Measurements from ENCODE around the gene OR52N4.
"Not testable (repeated sequence)": the region's sequence is repeated elsewhere in the genome, so short reads cannot be mapped to it uniquely, and the experiment has no call there.

OR52N4 gene

DNA sequence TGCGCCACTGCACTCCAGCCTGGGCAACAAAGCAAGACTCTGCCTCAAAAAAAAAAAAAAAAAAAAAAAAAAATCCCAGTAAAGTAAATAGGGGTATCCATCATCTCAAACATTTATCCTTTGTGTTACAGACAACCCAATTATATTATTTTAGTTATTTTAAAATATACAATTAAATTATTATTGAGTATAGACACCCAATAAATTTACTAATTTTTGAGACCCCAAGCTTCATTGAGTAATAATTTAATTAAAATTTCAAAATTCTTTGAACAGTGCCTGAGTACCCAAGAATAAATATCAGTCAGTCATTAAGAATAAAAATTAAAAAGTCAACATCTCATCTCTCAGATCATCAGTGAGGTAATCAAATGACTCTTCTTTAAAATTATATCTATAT, at the start of gene OR52N4:
OR52N4 (plus strand) TSS at position 301 of the 400 bp plus-strand sequence. CDS start 498 bp downstream, outside the sequence.
- in situ Hi-C loops (cut with HindIII; ENCODE audit: low sequenced_read_pairs), result no loop called here

DNA sequence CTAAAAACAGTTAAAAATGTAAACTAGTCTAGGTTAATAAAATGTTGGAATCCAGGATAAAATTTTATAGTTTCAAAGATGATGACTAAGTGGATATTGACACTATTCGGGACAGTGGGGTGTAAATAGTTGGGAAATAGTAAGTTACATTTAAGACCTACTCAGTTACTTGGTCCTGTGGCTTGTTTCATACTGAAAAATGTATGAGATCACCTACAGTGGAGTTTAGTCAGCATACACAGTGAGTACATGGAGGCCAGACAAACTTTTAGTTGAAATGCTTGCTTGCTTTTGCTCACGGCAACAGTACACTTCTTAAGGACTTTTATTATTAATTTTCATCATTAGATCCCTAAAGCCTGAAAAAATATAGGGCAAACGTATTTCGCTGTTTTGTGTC, 48.4 kb upstream of the OR52N4 start:
- in situ Hi-C loops (cut with HindIII; ENCODE audit: low sequenced_read_pairs), result no loop called here

DNA sequence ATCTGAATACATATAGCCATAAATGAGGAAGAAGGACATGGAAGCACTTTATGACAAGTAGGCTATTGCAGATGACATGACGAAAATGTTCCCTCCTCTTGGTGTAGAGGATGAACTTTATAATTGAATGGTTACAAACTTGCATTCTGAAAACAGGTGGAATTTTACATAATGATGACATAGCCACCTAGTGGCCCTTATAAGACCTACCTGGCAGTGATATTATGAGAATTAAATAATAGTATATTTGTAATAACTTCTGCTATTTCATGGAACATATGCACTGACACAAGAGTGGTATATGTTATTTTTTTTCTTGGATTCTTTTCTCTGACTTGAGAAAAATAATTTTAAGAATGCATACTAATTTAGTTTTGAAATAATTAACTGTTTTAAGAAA, 41.5 kb upstream of the OR52N4 start:
- in situ Hi-C loops (cut with HindIII; ENCODE audit: low sequenced_read_pairs), result no loop called here

DNA sequence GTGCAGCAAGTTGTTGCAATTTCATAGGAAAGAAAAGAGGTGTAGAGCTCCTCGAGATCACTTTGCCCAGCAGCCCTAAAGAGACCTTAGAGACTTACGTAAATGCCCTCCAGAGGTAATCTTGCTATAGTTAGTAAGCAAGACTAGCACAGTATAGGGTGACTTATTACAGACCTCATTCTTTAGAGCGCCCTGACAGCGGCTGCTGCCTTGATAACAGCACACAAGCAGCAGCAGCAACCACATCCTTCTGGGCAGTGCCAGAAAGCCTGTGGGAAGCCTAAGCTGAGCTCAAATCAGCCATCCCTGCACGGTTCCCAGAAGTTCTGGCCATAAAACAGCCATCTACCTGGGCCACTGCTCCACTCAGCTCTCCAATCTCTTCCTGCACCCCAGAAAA, 40.3 kb upstream of the OR52N4 start:
- in situ Hi-C loops (cut with HindIII; ENCODE audit: low sequenced_read_pairs), result no loop called here

DNA sequence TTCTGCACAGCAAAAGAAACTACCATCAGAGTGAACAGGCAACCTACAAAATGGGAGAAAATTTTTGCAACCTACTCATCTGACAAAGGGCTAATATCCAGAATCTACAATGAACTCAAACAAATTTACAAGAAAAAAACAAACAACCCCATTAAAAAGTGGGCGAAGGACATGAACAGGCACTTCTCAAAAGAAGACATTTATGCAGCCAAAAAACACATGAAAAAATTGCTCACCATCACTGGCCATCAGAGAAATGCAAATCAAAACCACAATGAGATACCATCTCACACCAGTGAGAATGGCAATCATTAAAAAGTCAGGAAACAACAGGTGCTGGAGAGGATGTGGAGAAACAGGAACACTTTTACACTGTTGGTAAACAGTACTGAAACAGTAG, 37.5 kb upstream of the OR52N4 start:
- in situ Hi-C loops (cut with HindIII; ENCODE audit: low sequenced_read_pairs), result not testable (repeated sequence)

DNA sequence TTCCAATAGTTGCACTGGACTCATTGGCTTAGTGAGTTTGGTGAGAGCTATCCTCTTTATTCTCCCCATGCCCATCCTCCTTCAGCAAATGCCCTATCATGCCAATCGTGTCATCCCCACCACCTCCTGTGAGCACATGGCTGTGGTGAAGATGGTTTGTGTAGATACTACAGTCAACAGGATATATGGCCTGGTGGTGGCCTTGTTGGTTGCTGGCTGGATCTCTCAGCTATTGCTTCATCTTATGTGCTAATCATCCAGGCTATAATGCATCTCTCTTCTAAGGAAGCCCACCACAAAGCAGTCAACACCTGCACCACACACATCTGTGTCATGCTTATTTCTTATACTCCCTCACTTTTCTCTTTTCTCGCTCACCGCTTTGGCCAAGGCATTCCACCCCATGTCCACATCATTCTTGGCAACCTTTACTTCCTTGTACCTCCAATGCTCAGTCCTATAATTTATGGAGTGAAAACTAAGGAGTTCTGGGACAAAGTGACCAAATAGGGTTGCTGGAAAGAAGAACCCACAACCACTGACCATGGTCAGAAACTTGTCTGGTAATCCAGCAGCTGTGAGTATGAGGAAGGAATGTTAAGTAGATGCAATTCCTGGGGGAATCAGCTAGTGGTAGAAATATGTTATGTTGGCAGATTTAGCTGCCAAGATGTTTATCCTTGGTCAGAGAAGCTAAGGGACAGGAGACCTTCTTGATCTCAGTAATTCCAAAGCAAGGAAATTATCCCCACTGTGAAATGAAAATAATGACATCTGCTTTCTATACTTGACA, 34.1 kb upstream of the OR52N4 start:
- in situ Hi-C loops (cut with HindIII; ENCODE audit: low sequenced_read_pairs), result no loop called here

DNA sequence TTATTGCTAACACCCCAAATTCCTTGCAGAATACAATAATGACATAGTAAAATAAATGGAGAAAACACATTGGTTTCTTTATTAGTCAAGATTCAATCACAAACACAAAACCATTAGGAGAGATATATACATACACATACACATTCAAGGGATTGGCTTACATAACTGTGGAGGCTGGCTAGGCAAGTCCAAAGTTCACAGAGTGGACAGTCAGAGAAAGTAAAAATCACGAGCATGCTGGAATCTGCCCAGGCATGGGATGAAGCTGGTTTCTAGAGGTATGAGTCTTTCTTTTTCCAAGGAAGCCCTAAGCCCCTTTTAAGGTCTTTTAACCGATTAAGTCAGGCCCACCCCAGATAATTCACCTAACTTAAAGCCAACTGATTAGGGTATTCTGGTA, 31.4 kb upstream of the OR52N4 start:
- in situ Hi-C loops (cut with HindIII; ENCODE audit: low sequenced_read_pairs), result no loop called here

DNA sequence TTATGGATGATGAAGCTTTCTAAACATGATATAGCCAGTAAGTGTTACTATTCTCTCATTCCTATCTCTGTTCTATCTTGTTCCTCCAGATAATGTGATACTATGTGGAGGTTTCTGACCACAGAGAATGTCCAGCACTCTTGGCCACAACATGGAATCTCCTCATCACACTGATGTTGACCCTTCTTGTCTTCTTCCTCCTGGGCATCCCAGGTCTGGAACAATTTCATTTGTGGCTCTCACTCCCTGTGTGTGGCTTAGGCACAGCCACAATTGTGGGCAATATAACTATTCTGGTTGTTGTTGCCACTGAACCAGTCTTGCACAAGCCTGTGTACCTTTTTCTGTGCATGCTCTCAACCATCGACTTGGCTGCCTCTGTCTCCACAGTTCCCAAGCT, 27.7 kb upstream of the OR52N4 start:
- in situ Hi-C loops (cut with HindIII; ENCODE audit: low sequenced_read_pairs), result no loop called here

DNA sequence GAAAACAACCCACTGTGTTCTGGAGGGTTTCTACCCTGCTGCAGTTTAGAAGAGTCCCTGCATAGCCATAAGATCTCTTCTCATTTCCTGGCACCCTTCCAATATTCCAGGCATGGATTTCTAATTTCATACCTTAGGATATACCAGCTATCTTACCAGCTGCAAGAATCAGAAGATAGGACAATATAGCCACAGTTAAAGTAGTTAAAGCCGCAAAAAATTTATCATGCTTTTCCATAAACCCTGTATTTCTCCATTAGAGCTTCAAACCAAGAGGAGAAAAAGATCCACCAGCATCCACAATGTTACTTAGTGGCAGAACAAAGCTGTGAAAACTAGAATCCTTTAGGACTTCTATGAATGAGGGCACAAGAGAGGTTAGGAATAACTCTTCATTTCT, 26.4 kb upstream of the OR52N4 start:
- in situ Hi-C loops (cut with HindIII; ENCODE audit: low sequenced_read_pairs), result no loop called here

DNA sequence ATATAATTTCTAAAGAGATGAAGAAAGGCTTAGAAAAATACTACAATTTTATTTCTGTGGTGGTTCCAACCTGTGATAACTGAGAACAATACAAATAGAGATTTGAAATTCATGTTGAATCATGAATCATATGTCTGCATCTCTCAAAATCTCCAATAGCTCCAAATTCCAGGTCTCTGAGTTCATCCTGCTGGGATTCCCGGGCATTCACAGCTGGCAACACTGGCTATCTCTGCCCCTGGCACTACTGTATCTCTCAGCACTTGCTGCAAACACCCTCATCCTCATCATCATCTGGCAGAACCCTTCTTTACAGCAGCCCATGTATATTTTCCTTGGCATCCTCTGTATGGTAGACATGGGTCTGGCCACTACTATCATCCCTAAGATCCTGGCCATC, 17.6 kb upstream of the OR52N4 start, which contains the start of gene OR56B1:
OR56B1 (plus strand) TSS at position 53 of the 400 bp plus-strand sequence; CDS start at position 122, 69 bp downstream.
- in situ Hi-C loops (cut with HindIII; ENCODE audit: low sequenced_read_pairs), result no loop called here

DNA sequence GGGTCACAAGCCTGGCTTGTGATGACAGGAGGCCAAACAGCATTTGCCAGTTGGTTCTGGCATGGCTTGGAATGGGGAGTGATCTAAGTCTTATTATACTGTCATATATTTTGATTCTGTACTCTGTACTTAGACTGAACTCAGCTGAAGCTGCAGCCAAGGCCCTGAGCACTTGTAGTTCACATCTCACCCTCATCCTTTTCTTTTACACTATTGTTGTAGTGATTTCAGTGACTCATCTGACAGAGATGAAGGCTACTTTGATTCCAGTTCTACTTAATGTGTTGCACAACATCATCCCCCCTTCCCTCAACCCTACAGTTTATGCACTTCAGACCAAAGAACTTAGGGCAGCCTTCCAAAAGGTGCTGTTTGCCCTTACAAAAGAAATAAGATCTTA, 17.0 kb upstream of the OR52N4 start:
- in situ Hi-C loops (cut with HindIII; ENCODE audit: low sequenced_read_pairs), result no loop called here

DNA sequence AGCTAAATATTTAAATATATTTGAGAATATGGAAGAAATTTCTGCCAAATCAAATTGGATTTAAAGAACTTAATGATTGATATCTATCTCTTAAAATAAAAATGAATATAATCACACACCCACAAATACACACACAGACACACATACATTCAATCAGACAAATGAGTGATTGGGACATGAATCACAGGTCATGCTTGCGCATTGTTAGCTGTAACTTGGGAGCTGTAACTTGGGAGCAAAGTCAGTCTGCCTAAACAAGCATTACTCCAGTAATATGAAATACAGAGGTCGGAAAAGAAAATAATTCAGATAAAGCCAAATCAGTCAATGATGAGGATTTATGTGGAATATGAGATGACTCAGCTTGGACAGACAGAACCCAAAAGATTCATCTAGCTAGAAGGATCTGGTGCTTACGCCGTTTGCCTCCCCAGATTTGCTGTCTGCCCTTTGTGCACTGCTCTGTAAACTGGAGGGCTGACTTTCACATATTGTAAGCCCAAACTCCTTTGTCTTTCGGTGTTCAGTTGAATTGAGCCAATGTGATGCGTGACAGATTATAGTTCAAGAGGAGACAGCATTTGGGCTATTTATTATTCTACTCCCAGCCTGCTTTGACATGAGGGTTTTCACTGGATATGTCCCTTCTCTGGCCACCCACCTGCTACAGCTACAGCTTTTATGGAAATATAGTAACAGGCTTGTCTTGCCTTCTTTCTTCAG, 16.2 kb upstream of the OR52N4 start:
- in situ Hi-C loops (cut with HindIII; ENCODE audit: low sequenced_read_pairs), result no loop called here

DNA sequence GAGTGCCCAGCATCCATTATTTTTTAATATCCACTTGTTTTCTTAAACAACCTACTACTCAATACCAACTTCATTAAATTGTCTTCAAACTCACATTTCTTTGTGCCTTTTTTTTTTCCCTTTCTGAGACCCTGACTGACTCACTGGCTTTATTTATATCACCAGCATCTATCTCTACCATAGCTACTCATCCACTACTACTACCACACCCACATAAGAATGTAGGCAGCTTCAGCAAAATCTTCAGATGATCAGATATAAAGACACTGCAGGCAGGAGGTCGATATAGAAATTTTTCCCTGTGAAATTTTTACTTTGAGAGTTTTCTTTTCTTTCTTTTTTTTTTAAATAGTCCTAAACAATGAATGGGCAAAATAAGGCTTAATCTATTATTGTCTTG, 15.6 kb upstream of the OR52N4 start:
- in situ Hi-C loops (cut with HindIII; ENCODE audit: low sequenced_read_pairs), result no loop called here

DNA sequence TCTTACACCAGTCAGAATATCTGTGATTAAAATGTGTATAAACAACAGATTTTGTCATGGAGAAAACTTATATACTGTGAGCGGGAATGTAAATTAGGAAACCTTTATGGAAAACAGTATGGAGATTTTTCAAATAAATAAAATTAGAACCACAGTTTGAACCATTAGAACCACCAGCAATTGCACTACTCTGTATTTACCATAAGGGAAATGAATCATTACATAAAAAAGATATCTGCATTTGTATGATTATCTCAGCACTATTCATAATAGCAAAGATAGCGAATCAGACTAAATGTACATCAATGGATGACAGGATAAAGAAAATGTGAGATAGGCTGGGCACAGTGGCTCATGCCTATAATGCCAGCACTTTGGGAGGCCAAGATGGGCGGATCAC, 7.4 kb upstream of the OR52N4 start:
- in situ Hi-C loops (cut with HindIII; ENCODE audit: low sequenced_read_pairs), result no loop called here

DNA sequence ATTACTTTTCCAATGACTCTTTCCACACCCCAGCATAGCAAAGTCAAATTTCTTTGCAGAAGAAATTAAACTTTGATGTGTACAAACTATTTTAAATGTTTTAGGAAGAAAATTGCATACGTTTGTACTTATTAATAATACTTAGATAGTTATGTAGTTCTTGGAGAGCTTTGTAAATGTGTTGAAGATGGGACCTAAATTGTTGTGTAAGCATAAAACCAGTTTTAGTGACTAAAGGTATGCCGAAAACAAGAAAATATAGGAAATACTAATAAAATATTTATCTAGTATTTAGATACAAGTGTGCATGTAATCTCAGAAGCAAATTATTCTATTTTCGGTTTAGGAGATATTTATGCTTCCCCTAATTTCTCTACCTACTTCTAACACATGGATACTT, 4.2 kb upstream of the OR52N4 start:
- in situ Hi-C loops (cut with HindIII; ENCODE audit: low sequenced_read_pairs), result no loop called here

DNA sequence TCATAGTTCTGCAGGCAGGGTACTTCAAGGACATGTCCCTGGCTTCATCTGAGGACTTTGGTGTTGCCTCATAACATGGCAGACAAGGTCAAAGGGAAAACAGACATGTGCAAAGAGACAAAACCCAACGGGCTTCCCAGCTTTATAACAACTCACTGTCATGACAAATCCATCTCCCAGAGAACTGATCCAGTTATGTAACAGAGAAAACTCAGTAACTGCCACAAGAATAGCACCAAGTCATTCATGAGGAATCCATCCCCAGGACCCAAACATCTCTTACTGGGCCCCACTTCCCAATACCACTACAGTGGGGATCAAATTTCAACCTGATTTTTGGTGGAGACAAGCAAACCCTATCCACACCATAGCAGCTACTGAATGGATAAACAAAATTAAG, 13.0 kb downstream of the OR52N4 start:
- in situ Hi-C loops (cut with HindIII; ENCODE audit: low sequenced_read_pairs), result no loop called here

DNA sequence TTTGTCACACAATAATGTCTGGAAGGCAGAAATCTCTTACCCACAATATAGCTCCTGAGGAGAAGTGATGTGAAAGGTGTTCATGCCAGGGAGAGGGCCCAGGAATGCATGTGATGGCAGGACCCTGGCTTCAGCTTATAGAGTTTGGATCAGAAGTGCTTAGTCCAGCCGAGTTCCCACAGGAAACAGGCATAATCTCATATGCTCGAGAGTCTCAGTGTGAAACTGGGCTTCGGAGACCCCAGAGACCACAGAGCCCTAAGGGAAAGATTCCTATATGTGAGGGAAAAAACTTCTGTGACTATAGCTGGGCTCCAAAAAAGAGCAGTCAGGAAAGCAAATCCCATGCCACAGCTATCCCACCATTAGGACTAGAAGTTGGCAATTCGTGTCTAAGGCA, 29.2 kb downstream of the OR52N4 start, which contains the start of gene OR52N5:
OR52N5 (minus strand) TSS at position 101 of the 400 bp plus-strand sequence. CDS start 4,721 bp downstream, outside the sequence.
- in situ Hi-C loops (cut with HindIII; ENCODE audit: low sequenced_read_pairs), result no loop called here

DNA sequence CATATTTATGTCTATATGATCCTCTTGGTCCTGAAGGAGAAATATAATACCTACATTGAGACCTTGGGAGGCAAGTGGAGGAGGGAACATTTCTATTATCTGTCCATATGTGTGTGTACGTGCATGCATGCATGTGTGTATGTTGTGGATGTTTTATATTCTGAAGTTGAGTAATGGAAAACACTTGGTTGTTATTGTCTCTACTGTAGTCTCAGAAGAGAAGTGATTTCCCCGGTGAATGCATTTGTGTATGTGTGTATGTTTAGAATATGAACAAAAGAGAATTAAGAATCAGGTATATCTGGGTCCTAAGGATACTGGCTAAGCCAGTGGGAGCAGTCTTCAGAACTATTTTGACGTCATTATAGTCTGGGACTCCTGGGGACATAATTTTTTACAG, 37.1 kb downstream of the OR52N4 start, which contains the start of gene OR52N1:
OR52N1 (minus strand) TSS at position 101 of the 400 bp plus-strand sequence. CDS start 2,449 bp downstream, outside the sequence.
- in situ Hi-C loops (cut with HindIII; ENCODE audit: low sequenced_read_pairs), result no loop called here

DNA sequence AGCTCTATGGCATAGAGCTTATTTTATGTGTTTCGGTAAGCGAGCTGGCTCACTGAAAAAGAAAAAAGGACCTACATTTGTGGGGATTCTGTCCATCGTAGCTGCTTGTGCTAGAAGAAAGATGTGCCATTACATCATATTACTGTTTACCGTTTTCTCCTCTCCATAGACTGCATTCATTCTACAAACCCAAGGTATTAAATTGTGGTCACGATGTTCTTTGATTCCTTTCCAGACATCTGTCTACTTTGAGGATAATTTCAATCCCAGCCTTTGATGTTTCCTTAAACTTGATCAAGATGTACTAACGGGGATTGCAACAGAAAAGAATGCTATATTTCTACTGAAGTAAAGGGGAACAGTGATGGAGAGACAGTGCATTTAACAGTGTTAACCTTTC, 42.5 kb downstream of the OR52N4 start:
- in situ Hi-C loops (cut with HindIII; ENCODE audit: low sequenced_read_pairs), result no loop called here

DNA sequence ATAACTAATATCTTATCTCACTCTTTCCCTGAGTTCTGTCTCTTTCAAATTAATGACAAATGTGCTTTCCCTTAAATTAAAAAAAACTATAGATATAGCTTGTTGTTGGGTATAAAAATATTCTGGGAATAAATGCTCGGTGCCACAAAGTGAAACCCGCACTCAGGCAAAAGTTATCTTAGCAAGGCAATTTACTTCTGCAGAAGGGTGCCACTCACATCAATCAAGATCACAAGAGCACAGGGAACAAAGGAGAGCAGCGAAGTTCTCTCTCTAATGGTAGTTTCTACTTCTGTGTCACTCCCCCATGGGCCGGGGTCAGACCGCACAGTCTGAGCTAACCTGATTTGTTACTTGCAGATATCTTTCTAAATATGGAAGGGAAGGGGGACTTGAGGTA, 49.9 kb downstream of the OR52N4 start:
- in situ Hi-C loops (cut with HindIII; ENCODE audit: low sequenced_read_pairs), result no loop called here
